Activated CD4-positive, alpha-beta memory T cell treated with anti-CD3 and anti-CD28 coated beads for 36 hours (primary cell): ENCODE measurements around the gene IL6R. TPM values are rescaled to one million over a fixed set of nuclear protein-coding genes. Genes with fewer than 3 reads are reported as not detected.
A peak's percentile ranks its signal among the peaks of the same experiment; 100 is the strongest.

Experiments
- CTCF ChIA-PET: fragments of 350-600 bp; sonication (Branson Sonifier 250); formaldehyde crosslinking; loops from one replicate; lab custom pipeline; 2021; ENCODE audit warnings: antibody characterized with exemption, inconsistent platforms; lab: Charles Lee
- POLR2A ChIA-PET: fragments of 350-600 bp; sonication (Branson Sonifier 250); formaldehyde crosslinking; loops from one replicate; lab custom pipeline; 2021; ENCODE audit warnings: antibody characterized with exemption; lab: Charles Lee
- DNase-seq: peaks from one replicate; pipeline ENCODE4 v3.0.0-alpha.2; 2020
- H3K27ac Mint-ChIP-seq: one replicate; pipeline ENCODE4 v1.8.0; 2021; ENCODE audit warnings: mixed read lengths
- H3K27me3 Mint-ChIP-seq: one replicate; pipeline ENCODE4 v1.8.0; 2021; ENCODE audit warnings: mixed read lengths
- H3K36me3 Mint-ChIP-seq: one replicate; pipeline ENCODE4 v1.8.0; 2021; ENCODE audit warnings: mixed read lengths
- H3K4me1 Mint-ChIP-seq: one replicate; pipeline ENCODE4 v1.8.0; 2021; ENCODE audit warnings: low read depth, mixed read lengths
- H3K4me3 Mint-ChIP-seq: one replicate; pipeline ENCODE4 v1.8.0; 2021; ENCODE audit warnings: mild to moderate bottlenecking, mixed read lengths
- H3K9me3 Mint-ChIP-seq: one replicate; pipeline ENCODE4 v1.8.0; 2021; ENCODE audit warnings: mixed read lengths
- intact Hi-C: fragments of 100-400 bp; cut with micrococcal nuclease; formaldehyde crosslinking; loops from one replicate; pipeline ENCODE4 v1.15.1; 2023
- total RNA-seq, 2 experiments: library from RNA; stranded (reverse); gene quantifications; one replicate each; pipeline ENCODE4 v1.2.3, GENCODE V29; 2021

The IL6R gene
- total RNA-seq, 2 experiments from 2014 or later: 30.2 to 30.5 TPM

- CTCF ChIA-PET: interaction anchor here (0.6 to 2.7 kb wide), 8 partner anchors 21 to 115 kb away, joined by 3 to 16 read pairs (median 7); no protein-coding TSS in a partner anchor
- H3K27me3 Mint-ChIP-seq: no peaks in the 10 kb centered on the region
- H3K9me3 Mint-ChIP-seq: no peaks in the 10 kb centered on the region
- DNase-seq: no peak
- POLR2A ChIA-PET: interaction anchor here (1.0 to 1.7 kb wide), 9 partner anchors 10 to 114 kb away, joined by 3 to 15 read pairs (median 5); no protein-coding TSS in a partner anchor
- peak overlapping the region; percentile 81 for H3K27ac Mint-ChIP-seq
- no peak overlapping the region for H3K4me3 Mint-ChIP-seq
- intact Hi-C loops: no loop called here
- peaks cover 61% of the 10 kb centered on the region for H3K4me1 Mint-ChIP-seq
- peaks cover 43% of the 10 kb centered on the region for H3K36me3 Mint-ChIP-seq
Measured at GRCh38 chr1:154440036-154440804, 35.1 kb downstream of the IL6R start.

DNA sequence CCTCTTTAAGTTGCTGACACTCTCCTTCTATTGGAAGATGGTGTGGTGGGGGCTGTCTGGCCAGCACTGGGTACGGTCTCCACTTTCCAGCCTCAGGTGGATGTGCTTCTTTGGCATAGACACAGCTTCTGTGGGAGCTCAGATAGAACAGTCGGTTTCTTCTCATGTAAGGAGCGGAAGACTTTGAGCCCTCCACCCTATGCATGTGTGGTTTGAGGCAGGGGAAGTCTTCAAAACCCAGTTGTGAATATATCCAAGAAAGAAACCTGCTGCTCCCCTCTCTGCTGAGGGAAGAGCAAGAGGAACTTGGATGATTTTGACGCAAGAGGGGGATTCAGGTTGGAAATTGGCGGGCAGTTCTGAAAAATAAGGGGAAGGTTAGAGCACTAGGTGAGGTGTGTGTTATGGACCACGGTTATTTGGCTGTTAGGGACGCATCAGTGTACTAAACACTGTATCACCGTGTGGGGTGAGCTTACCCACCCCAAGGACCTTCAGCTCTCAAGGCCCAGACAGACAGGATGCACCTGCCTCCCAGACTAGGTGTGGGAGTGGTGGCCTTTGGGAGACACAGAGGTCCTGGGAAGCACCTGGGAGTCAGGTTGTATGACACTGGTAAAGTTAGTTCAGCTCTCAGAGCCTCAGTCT lies 36.2 kb downstream of the IL6R start:
- peak overlapping the region; percentile 11 for H3K4me3 Mint-ChIP-seq
- H3K27me3 Mint-ChIP-seq: no peaks in the 10 kb centered on the region
- H3K9me3 Mint-ChIP-seq: no peaks in the 10 kb centered on the region
- intact Hi-C loops: no loop called here
- H3K27ac Mint-ChIP-seq: peak overlapping the region; percentile 61
- ChIA-PET POLR2A (interaction anchor here (1.2 to 1.5 kb wide), 2 partner anchors 21 to 22 kb away, joined by 3 to 5 read pairs; no protein-coding TSS in a partner anchor), CTCF (interaction anchor here (0.8 kb wide), 1 partner anchor 36 kb away, joined by 3 read pairs; no protein-coding TSS in a partner anchor)
- no peak for DNase-seq
- peaks cover 71% of the 10 kb centered on the region for H3K4me1 Mint-ChIP-seq
- peaks cover 42% of the 10 kb centered on the region for H3K36me3 Mint-ChIP-seq

- POLR2A ChIA-PET: interaction anchor here (1.2 to 1.5 kb wide), 2 partner anchors 21 to 22 kb away, joined by 3 to 5 read pairs; no protein-coding TSS in a partner anchor
- intact Hi-C loops: no loop called here
- H3K27me3 Mint-ChIP-seq: no peaks in the 10 kb centered on the region
Measured at GRCh38 chr1:154442006-154442740, 37.0 kb downstream of the IL6R start.

GRCh38 chr1:154443274-154444013 lies 38.3 kb downstream of the IL6R start:
- intact Hi-C loops: no loop called here
- Mint-ChIP-seq H3K36me3 (peaks cover 39% of the 10 kb centered on the region), H3K4me1 (peaks cover 64% of the 10 kb centered on the region), H3K9me3 (no peaks in the 10 kb centered on the region), H3K4me3 (no peak overlapping the region), H3K27ac (peak overlapping the region; percentile 38), H3K27me3 (no peaks in the 10 kb centered on the region)
- CTCF ChIA-PET: interaction anchor here (1.0 to 1.3 kb wide), 3 partner anchors 8 to 38 kb away, joined by 3 to 4 read pairs (median 4); no protein-coding TSS in a partner anchor
- no peak for DNase-seq
- POLR2A ChIA-PET: no interaction called here

More at GRCh38 chr1:154442006-154442740, 37.0 kb downstream of the IL6R start:
- CTCF ChIA-PET: interaction anchor here (0.6 to 1.0 kb wide), 3 partner anchors 36 to 56 kb away, joined by 3 read pairs; no protein-coding TSS in a partner anchor
- Mint-ChIP-seq H3K4me3 (no peak overlapping the region), H3K9me3 (no peaks in the 10 kb centered on the region), H3K4me1 (peaks cover 71% of the 10 kb centered on the region), H3K36me3 (peaks cover 39% of the 10 kb centered on the region), H3K27ac (peak overlapping the region; percentile 61)
- no peak for DNase-seq

DNA sequence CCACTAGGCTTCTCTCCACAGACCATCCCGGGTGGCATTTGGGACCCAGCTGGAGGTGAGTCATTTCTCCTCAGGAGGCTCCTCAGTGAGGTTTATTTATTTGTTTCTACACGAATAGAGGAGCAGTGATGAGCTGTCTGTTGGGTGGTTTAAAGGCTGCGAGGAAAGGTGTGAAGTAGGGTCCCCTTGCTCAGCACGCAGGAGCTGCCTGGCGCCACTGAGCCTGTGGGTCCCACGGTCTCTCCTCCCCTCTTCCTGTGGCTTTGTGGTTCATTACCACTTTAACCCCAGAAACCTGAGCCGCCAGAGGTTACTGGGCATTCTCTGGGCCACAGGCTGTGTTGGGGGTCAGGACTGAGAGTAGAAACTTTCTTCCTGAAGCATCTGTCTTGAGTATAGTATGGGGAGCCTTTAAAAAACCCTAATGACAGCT lies 39.9 kb downstream of the IL6R start:
- ChIA-PET POLR2A (interaction anchor here (0.6 kb wide), 1 partner anchor 52 kb away, joined by 5 read pairs; no protein-coding TSS in a partner anchor), CTCF (interaction anchor here (0.7 to 1.7 kb wide), 3 partner anchors 23 to 101 kb away, joined by 3 to 7 read pairs (median 4); no protein-coding TSS in a partner anchor)
- no peaks in the 10 kb centered on the region for H3K9me3 Mint-ChIP-seq
- peak overlapping the region; percentile 33 for H3K27ac Mint-ChIP-seq
- intact Hi-C loops: no loop called here
- no peak overlapping the region for H3K4me3 Mint-ChIP-seq
- H3K27me3 Mint-ChIP-seq: no peaks in the 10 kb centered on the region
- DNase-seq: peak; percentile 61
- peaks cover 45% of the 10 kb centered on the region for H3K36me3 Mint-ChIP-seq
- H3K4me1 Mint-ChIP-seq: peaks cover 51% of the 10 kb centered on the region

- H3K9me3 Mint-ChIP-seq: no peaks in the 10 kb centered on the region
- no peak overlapping the region for H3K4me3 Mint-ChIP-seq
- no peak overlapping the region for H3K27ac Mint-ChIP-seq
- DNase-seq: no peak
- intact Hi-C loops: no loop called here
- no peaks in the 10 kb centered on the region for H3K27me3 Mint-ChIP-seq
- ChIA-PET CTCF (no interaction called here), POLR2A (no interaction called here)
- peaks cover 39% of the 10 kb centered on the region for H3K4me1 Mint-ChIP-seq
- H3K36me3 Mint-ChIP-seq: peaks cover 45% of the 10 kb centered on the region
Measured at GRCh38 chr1:154446292-154446691, 41.1 kb downstream of the IL6R start.

- ChIA-PET POLR2A (no interaction called here), CTCF (no interaction called here)
- intact Hi-C loops: no loop called here
- H3K27ac Mint-ChIP-seq: no peak overlapping the region
- peaks cover under 1% of the 10 kb centered on the region for H3K27me3 Mint-ChIP-seq
- H3K9me3 Mint-ChIP-seq: no peaks in the 10 kb centered on the region
- no peak for DNase-seq
- no peak overlapping the region for H3K4me3 Mint-ChIP-seq
- H3K36me3 Mint-ChIP-seq: peaks cover 45% of the 10 kb centered on the region
- peaks cover 34% of the 10 kb centered on the region for H3K4me1 Mint-ChIP-seq
Measured at GRCh38 chr1:154446789-154447188, 41.6 kb downstream of the IL6R start.

DNA sequence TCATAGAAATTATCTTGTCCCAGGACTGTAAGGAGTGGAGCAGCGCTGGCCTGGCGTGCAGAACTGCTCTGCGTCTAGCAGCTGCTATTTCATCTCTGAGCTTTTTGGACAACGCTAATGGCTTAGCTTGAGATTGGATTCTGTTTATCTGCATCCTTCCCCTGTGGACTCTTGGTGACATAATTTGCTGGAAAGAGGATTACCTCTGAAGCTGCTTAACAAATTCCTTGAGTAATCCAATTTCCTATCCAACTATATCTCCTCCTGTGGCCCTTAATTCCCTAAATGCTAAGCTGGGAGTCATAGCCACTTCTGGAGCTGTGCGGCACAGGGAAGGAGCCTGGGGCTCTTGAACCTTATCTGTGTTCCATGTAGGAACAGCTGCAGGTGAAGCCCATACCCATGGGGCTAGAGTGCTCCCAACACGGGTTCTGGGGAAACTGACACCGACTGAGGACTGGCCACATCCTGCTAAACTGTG lies 43.2 kb downstream of the IL6R start:
- DNase-seq: no peak
- H3K27ac Mint-ChIP-seq: no peak overlapping the region
- H3K9me3 Mint-ChIP-seq: no peaks in the 10 kb centered on the region
- intact Hi-C loops: no loop called here
- H3K4me1 Mint-ChIP-seq: peaks cover 26% of the 10 kb centered on the region
- peaks cover 49% of the 10 kb centered on the region for H3K36me3 Mint-ChIP-seq
- H3K4me3 Mint-ChIP-seq: no peak overlapping the region
- POLR2A ChIA-PET: interaction anchor here (0.5 kb wide), 1 partner anchor 1815 kb away, joined by 3 read pairs; no protein-coding TSS in a partner anchor
- CTCF ChIA-PET: no interaction called here
- peaks cover 4% of the 10 kb centered on the region for H3K27me3 Mint-ChIP-seq

DNA sequence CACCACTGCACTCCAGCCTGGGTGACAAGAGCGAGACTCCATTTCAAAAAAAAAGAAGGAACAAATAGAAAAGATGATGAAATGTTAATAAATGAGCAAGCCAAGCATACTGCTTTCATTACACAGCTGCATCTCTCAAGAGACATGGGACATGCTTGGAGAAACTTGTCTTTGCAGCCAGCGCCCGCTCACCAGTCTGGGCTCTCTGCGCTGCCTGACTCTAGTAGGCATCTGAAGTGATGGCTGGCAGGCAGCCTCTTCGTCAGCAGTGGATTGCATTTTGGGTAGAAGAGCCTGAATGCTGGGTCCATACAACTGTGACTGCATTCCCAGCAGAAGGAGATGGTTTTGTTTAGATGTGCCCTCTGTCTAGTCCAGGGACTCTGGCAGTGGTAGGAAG lies 48.0 kb downstream of the IL6R start:
- intact Hi-C loops: no loop called here
- peaks cover 19% of the 10 kb centered on the region for H3K4me1 Mint-ChIP-seq
- H3K27ac Mint-ChIP-seq: no peak overlapping the region
- CTCF ChIA-PET: interaction anchor here (1.2 to 1.4 kb wide), 2 partner anchors 14 to 26 kb away, joined by 3 to 5 read pairs; no protein-coding TSS in a partner anchor
- peaks cover 66% of the 10 kb centered on the region for H3K36me3 Mint-ChIP-seq
- DNase-seq: no peak
- H3K9me3 Mint-ChIP-seq: no peaks in the 10 kb centered on the region
- POLR2A ChIA-PET: interaction anchor here (0.7 kb wide), 1 partner anchor 18 kb away, joined by 3 read pairs; no protein-coding TSS in a partner anchor
- peaks cover 4% of the 10 kb centered on the region for H3K27me3 Mint-ChIP-seq
- no peak overlapping the region for H3K4me3 Mint-ChIP-seq

DNA sequence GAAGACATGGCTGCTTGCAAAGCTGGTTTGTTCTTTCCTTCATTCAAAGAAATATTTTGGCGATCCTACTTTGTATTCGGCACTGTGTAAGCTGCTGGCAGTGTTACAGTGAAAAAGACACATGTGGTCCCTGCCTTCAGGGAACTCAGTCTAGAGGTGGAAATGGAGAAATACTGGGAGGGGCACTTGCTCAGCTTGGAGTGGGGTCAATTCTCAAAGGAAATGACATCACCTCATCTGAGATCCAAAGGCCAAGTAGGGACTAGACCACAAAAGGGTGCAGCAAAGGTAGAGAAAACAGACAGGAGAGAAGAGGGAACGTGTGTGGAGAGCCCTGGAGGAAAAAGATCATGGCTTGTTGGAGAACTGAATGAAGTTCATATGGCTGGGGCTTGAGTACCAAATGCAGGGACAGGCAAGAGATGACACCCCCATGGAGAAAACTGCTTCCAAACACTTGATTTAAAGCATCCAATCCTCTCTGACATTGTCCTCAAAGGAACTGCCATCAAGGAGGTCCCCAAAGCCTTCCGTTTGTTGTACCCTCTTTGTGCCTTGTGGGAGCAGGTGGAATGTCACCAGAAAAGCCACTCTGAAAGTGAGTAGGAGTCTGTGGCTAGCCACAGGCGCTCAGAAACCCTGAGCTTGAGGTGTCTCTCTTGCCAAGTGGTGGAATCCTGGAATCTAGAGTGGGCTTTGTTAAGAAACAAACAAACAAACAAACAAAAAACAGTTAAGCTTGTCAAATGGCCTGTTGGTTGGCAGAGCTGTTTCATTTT lies 48.6 kb downstream of the IL6R start:
- H3K27ac Mint-ChIP-seq: no peak overlapping the region
- intact Hi-C loops: no loop called here
- no peak overlapping the region for H3K4me3 Mint-ChIP-seq
- ChIA-PET CTCF (interaction anchor here (1.2 to 1.6 kb wide), 5 partner anchors 9 to 109 kb away, joined by 3 to 8 read pairs (median 5); no protein-coding TSS in a partner anchor), POLR2A (interaction anchor here (0.7 to 1.0 kb wide), 2 partner anchors 9 to 17 kb away, joined by 3 read pairs; no protein-coding TSS in a partner anchor)
- H3K4me1 Mint-ChIP-seq: peaks cover 19% of the 10 kb centered on the region
- H3K27me3 Mint-ChIP-seq: peaks cover 4% of the 10 kb centered on the region
- peak; percentile 40 for DNase-seq
- H3K36me3 Mint-ChIP-seq: peaks cover 68% of the 10 kb centered on the region
- no peaks in the 10 kb centered on the region for H3K9me3 Mint-ChIP-seq
